Activated gamma-delta T cell treated with anti-CD3 and anti-CD28 coated beads, Interleukin-2, amount 50 U/mL, for 16 hours (primary cell): Measurements from ENCODE around the gene DHRS11.

Experiments used
- DNase-seq: peaks from one replicate; pipeline ENCODE4 v3.0.0-alpha.2; 2020; ENCODE audit warnings: low read depth

DHRS11 gene, protein sequence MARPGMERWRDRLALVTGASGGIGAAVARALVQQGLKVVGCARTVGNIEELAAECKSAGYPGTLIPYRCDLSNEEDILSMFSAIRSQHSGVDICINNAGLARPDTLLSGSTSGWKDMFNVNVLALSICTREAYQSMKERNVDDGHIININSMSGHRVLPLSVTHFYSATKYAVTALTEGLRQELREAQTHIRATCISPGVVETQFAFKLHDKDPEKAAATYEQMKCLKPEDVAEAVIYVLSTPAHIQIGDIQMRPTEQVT

DNA sequence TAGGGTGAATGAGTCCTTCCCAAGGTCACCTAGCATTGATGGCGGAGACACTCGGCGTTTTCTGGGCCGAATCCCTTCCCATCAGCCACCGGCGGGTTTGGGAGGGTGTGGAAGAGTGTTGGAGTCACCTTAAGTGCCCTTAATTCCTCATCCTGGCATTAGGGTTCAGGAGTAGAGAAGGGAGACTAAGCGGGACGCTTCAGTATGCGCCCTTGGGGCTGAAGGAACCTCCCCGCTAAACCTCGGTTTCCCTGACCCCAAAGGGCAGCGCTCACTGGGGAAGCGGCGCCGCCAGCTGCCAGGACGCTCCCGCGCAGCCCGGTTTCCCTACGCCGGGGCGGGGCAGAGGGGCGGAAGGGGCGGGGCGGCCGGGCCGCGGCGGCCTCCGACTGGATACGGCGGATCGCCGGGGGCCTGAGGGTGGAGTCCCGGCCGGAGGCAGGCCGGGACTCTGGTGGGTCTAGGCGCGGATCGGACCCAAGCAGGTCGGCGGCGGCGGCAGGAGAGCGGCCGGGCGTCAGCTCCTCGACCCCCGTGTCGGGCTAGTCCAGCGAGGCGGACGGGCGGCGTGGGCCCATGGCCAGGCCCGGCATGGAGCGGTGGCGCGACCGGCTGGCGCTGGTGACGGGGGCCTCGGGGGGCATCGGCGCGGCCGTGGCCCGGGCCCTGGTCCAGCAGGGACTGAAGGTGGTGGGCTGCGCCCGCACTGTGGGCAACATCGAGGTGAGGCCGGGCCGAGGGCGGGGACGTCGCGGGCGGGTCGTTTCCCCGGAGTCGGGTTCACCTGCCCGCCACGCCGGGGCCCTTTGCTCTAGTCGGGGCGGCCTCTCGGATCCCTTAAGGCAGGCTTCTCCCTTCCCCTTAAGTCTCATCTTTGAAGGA, at the start of gene DHRS11:
Gene DHRS11, plus strand, starts transcription at position 446 of the 882 bp plus-strand sequence. Its CDS starts 131 bp downstream, at position 577.
- DNase-seq, result peak; percentile 66

DNA sequence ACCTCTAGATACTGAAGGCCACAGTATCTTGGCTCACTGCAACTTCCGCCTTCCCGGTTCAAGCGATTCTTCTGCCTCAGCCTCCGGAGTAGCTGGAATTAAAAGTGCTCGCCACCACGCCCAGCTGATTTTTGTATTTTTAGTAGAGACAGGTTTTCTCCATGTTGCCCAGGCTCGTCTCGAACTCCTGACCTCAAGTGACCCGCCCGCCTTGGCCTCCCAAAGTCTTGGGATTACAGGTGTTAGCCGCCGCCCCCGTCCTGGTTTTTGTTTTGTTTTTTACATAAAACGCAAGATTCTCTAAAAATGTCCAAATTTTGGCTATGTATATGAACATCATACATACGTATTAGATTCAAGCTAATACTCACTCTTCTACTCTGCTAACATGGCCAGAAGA, 48.9 kb upstream of the DHRS11 start:
- no peak for DNase-seq

DNA sequence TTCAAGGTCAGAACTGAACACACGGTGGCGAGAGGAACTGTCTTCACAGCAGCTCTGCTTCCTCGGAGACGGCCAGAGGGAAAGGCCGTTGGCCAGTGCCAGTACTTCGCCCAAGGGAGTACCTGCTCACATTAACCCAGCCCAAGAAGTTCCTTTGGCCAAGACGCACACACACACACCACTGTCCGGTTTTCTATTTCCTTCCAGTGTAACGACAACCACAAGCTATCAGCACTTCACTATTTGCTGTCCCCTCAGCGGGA, 47.7 kb upstream of the DHRS11 start:
- DNase-seq, result no peak

DNA sequence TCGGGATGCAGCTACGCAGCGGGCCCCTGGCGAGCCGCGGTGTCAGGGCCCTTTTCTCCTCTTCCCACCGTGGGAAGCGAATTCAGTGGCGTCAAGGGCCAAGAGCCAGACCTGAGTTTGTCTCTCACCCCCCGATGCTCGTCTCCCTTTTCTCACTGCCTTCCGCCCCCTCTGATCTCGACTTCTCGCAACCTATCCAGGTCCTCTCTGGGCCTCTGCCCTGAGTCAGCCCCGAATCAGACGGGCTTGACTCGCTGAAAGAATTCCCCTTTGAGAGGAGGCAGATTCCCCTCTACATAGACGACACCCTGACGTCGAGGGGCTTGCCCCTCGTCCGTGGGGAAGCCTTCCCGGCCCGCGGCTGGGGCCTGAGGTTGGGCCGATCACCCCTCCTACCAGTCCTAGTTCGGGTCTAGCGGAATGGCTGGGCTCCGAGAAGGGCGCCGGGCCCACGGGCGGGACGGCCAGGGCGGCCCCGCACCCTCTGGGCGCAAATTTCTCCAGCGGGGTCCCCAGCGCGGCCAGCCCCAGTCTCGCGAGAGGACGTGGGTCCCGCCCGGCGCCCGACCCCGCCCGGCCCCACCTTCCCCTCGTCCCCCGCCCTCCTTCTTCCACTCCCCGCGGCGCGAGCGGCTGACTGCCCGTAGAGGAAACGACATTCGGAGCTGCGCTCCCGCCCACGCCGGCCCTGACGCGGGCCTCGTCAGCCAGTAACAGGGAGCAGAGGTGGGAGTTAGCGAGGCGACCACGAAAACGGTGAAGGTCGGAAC, 47.2 kb upstream of the DHRS11 start, which contains the start of gene GGNBP2:
Gene GGNBP2, plus strand, starts transcription at position 613 of the 770 bp plus-strand sequence. CDS start 806 bp downstream, outside the sequence.
- DNase-seq, result peak; percentile 86

DNA sequence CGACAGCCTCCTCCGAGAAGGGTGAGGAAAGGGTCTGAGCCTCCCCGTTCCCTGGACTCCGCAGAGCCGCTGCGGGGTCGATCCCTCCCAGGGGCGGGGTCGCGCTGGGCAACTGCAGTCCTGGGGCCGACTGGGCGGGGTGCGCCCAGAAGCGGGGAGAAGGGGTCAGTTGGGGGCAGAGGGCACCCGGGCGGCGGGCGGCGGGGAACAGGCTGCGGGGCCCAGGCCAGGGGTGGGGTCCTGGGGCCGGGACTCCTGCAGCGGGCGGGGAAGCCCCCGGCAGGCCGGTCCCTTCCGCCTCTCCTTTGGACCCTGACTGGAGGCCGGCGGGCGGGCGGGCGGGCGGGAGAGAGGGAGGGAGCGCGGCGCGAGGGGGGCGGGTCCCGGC, 46.6 kb upstream of the DHRS11 start:
- DNase-seq, result no peak

DNA sequence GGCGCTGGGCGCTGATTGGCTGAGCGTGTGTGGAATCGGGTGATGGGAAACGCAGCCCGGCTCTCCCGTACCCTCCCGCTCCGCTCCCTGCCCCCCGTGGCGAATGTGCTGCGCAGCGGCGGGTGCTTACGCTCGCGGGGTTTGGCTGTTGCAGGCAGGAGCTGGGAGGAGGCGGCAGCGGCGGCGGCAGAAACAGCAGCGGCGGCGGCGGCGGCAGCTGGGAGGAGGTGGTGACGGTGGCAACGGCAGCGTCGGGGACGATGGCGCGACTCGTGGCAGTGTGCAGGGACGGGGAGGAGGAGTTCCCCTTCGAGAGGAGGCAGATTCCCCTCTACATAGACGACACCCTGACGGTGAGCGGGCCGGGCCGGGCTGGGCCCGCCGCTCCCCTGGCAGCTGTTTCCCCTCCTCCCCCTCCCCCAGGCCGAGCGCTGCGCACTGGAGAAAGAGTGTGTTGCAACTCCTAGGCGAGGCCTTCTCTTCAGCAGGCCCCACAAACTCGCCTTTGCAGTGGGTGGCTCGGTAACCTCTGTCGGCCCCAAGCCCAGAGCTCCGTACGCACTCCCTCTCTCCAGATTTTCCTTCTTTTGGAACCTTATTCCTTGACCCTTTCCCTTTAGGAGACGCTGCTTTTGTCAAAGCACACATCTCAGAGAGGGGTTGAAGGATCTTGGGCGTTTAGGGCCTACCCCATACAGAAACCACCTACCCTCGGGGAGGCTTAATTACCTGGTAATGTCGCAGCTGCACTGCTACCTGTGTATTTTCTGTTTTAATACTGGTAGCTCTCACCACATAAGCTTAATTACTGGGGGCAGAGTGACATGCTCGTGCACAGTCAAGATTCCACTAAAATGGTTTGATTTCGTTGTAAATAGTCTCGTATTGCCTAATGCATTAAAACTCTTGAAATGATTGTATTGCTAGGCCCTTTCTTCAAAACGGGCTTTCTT, 45.9 kb upstream of the DHRS11 start:
- peak; percentile 93 for DNase-seq

DNA sequence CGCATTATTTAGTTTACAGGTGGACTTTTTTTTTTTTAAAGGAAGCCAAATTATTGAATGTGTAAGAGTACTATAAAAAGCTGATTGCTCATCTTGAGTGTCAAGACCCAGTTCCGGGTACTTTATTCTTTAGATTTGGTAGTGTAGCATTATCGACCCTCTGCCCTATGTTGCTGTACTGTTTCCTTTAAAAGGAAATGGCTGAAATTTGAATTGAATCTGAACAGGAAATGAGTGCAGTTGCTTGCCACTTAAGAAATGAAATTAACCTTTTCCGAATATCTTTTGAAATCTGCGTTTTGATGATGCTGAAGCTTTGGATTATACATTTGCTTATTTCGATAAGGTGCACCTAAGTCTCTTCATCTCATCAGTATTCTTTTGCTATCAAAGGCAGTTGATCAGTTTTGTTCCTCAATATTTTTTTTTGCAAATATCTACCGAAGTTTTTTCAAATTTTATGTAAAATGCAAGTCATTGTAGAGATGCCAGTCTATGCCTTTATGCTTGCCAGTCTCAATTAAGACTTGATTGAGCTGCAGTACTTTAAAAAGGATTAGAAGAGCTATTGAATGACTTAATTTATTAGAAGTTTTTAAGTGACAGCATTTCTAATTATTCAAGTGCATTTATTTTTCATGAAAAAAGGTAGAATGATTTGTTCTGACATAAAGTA, 45.1 kb upstream of the DHRS11 start:
- DNase-seq, result no peak

DNA sequence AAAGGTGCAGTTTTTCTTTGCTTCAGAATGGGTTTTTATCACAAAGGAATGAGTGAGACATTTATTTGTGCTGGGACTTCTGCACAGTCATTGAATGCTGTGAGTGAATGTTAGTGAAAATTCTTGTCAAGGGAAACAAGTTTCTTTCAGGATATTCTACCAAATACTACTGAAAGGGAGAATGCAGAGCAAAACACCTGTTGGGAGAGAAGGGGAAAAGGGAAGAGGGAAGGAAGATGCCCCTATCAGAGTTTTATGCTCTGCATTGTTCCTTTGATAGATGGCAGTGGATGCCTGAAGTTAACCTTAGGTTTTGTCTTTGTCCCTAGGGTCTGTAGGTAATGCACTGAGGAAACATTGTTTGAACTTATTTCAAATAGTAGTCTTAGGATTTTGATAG, 43.9 kb upstream of the DHRS11 start:
- DNase-seq, result no peak

DNA sequence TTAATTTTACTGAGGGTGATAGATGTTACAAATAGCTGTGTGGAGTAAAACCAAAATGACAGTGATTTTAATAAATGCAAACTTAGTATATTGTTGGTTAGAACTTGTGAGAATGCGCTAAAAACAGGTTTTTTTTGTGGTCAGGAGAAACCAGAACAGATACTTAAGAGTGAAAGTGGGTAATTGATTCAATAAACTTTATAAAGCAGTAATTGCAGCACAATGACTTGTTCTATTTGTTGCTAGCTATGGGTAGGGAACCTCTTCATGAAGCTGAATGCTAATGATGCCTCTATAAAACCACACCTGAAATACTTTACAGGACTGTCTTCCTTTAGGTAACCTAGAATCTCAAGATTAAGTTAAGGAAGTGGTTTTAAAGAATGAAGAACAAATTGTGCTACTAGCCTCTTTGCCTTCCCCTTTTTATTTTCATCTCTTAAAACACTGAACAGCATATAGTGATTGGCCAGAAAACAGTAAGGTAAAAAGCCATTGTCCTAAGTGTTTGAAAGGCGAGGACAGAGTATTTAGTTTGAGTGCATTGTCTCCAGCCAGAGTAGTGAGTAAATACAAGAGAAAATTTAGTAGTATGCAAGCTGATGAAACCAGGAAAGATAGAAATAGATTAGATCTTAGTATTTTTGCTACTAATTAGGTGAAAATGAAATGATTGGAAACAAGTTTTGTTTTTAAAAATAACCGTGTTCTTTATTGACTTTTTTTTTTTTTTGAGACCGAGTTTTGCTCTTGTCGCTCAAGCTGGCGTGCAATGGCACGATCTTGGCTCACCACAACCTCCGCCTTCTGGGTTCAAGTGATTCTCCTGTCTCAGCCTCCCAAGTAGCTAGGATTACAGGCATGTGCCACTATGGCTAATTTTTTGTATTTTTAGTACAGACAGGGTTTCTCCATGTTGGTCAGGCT, 40.9 kb upstream of the DHRS11 start:
- DNase-seq, result no peak

DNA sequence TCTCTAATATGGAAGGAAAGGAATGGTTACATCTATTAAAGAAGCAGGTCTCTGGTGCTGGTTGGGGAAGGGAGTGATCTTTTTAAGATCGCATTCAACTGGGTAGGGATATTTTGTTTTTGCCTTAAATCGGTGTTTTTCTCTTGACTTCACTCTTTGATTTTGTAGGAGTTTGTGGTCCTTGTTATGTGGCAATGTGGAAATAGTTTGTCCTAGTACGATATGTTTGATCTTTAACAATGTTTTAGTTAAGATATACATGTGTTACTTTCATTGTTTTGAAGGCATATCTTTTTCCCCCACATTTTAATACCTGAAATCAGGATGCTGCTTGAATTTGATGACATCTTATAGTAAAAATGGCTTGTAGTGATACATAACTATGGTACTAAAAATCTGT, 38.2 kb upstream of the DHRS11 start:
- DNase-seq, result no peak

DNA sequence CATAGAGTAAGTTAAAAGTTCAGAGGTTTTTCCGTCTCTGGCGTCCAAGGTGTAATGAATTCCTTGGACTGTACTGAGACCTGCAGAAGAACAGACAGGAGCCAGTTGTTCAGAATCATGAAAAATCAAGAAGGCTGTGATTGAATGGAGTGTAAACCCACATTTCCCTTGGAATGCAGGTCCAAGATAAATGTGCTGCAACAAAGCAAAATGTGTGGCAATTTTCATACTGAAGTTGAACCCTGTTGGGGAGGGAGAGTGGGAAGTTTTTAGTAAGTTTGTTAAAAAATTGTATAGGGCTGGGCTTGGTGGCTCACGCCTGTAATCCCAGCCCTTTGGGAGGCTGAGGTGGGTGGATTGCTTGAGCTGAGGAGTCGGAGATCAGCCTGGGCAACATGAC, 25.6 kb upstream of the DHRS11 start:
- no peak for DNase-seq

DNA sequence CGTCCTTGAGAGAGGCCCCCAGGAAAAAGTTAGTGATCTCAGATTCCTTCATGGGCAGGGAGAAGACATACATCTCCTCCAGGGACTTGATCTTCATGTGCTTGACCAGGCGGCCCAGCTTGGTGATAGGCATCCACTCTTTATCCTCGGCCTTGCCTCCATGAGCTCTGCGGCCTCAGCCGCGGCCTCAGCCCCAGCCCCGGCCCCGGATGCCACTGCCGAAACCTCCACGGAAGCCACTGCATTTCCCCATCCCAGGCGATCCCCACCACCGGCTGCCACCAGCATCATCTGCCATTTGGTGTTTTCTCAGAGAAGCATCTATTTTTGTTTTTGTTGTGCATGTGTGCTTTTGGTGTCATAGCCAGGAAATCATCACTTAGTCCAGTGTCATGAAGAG, 16.7 kb upstream of the DHRS11 start:
- no peak for DNase-seq

DNA sequence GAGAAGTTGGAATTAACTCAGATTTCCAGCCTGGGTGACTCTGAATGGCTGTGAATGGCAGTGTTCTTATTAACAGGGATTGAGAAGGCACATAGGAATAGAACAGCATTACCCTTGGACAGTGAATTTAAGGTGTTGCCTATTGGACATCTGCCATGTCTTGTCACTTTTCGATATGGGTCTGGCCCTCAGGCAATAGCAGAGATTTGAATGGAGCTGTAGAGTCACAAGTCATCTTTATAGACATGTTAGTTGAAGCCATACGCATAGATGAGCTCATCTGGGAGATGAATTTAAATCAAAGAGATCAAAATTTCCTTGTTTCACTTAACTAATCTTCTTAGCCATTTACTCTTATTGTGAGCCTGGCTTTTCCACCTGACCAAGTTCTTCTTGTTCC, 14.9 kb upstream of the DHRS11 start:
- no peak for DNase-seq

DNA sequence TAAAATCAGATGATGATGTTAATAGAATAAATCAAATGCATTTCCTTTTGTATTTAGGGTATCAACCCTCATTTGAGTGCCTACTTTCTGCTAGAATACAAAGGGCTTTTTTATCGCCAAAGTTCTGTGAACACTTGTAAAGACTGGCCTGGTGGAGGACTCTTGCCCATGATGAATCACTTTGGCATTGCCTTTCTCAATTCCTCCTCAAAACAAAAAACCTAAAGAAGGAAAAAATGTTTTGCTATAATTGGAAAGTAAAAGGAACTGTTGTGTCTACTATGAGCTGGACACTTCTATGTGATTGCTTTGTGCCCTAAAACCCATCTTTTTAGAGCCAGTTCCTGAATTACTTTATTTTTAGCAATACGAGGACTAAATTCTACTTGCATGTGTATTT, 13.0 kb upstream of the DHRS11 start:
- DNase-seq, result no peak

DNA sequence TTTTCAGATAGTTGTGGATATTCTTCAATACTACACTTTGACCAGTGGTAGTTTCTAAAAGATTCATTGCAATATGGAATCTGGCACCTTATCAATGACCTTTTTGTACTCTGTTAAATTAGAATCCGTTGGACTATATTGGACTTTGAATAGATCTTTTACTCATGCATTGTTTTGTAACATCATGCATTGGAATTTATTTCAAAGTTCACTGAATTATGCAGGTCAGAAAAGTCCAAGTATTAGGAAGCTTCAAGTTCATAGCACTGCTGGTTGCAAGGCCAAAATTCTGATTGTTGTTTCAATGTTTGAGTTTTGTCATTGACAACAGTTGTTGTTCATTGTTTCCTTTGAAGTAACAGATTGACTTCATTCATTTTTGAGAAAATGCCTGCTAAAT, 7.9 kb upstream of the DHRS11 start:
- DNase-seq, result no peak

DNA sequence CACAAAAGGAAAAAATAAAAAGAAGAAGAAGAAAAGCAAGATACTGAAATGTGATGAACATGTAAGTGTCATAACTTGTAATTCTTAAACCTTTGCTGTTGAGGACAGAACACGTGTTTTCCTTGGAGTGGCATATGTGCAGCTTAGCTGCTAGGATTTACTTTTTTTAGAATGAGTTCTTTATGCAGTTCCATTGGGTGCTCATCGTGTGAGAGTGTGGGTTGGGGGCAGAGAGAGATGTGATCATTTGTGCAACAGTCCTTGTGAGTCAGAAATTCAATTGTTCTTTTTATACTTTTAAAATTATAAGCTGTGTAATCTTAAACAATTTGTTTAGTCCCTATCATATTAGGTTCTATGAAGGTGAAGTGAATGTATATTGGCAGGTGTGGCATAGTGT, 5.5 kb upstream of the DHRS11 start:
- no peak for DNase-seq

DNA sequence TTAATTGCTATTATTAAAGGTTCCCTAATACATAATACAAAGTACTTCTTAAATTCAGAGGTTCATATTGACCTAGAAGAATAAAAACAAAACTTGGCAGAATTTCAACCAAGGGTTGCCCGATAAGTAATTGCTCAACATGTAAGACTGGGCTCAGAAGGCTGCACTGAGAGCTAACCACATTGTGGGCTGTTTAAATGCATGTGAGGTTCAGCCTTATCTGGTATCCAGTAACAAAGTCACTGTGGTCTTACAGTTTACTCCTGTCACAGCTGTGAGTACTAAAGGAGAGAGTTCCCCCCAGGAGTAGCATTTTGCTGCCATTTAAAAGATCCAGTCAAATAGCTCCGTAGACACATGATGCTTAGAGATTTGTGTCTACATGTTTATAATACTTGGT, 1.6 kb upstream of the DHRS11 start:
- no peak for DNase-seq

DNA sequence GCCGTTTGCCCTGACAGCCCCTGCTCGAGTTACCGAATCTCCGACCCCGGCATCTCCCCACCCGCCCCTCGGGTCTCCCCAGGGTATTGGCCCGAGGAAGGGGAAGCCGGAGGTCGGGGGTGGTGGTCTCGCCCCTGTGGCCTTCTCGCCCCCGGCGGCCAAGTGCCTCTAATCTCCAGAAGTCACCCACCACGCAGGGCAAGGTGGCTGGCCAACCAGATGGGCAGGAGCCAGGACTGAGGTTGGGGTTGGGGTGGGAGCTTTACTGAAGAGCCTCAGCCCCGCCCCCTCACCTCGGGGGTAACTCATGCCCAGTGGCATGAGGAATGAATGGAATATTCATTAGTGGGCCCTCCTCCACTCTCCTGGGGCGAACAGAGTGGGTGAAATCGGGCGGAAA, 637 bp downstream of the DHRS11 start:
- no peak for DNase-seq

DNA sequence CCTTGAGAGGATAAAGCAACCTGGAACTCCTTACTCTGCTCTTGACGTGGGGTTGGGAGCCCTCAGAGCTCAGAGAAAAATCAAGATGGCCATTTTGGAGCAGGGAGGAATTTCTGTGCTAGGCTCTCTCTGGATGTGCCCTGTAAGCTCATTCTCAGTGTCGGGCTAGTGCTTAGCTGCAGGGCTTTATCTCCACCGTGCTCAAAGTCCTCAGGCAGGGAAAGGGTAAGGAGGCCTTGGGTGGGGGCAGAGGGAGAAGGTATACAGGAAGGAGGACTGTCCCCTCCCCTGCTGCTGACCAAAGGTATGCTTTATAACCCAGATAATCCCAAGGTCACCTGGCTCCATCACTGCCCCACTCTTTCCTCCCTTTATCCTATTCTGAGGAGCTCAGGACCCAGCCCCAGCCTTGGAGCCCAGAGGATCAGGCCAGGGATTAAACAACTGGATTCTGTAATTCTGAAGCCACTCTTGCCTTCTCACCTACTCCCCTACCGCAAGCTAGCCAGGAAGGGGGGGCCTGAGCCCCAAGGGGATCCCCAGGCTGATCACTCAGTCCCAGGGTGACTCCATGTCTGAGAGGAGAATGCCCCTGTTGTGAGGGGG, 1.1 kb downstream of the DHRS11 start:
- DNase-seq, result no peak
